Ovary (tissue), 9 donors: ENCODE measurements around the gene COA6. TPM values are rescaled to one million over a fixed set of nuclear protein-coding genes. Genes with fewer than 3 reads are reported as not detected.

ENCODE experiments used
- DNase-seq, 5 donors: peaks; one replicate each; pipeline ENCODE4 v3.0.0-alpha.2; 2019 to 2020
- H3K27ac ChIP-seq, 2 donors: fragments of 200-600 bp; one replicate each; pipeline versions ENCODE4 v1.5.1 to v1.8.0; 2019 to 2022
- H3K27me3 ChIP-seq: fragments of 200-600 bp; one replicate; pipeline ENCODE4 v1.8.0; 2022
- H3K36me3 ChIP-seq: fragments of 200-600 bp; sonication (generic); one replicate; pipeline ENCODE4 v1.5.1; 2019
- H3K4me1 ChIP-seq: one replicate; pipeline ENCODE4 v1.8.1; 2013; ENCODE audit warnings: mild to moderate bottlenecking, moderate library complexity; ENCODE audit not compliant: insufficient read depth
- H3K4me3 ChIP-seq: fragments of 200-600 bp; sonication (generic); one replicate; pipeline ENCODE4 v1.5.1; 2017
- H3K9me3 ChIP-seq, 2 donors: fragments of 200-600 bp in 1 of 2; sonication (generic) in 1 of 2; one replicate each; pipeline versions ENCODE4 v1.5.1 to v1.8.1; 2013 to 2019; ENCODE audit warnings: mild to moderate bottlenecking in 1 of 2, moderate library complexity in 1 of 2
- CTCF ChIP-seq, 3 donors: fragments of 450-650 bp in 2 of 3; fragments of 200-600 bp in 1 of 3; IDR thresholded peaks; one replicate each; pipeline versions ENCODE4 v1.5.1 to v1.8.0; 2016 to 2022; ENCODE audit warnings: antibody characterized with exemption in 3 of 3, mild to moderate bottlenecking in 1 of 3
- EP300 ChIP-seq: sonication (generic); formaldehyde crosslinking; IDR thresholded peaks from one replicate; pipeline ENCODE4 v1.6.1; 2017; ENCODE audit warnings: antibody characterized with exemption
- POLR2A ChIP-seq: fragments of 450-650 bp; IDR thresholded peaks from one replicate; pipeline ENCODE4 v1.6.1; 2017; ENCODE audit warnings: antibody characterized with exemption, mild to moderate bottlenecking, moderate library complexity
- WGBS, 3 donors: extraction: QIAGEN DNeasy Blood & Tissue Kit in 1 of 3; methylation state at CpG; one replicate each; pipeline versions ENCODE4 v1.1.5 to v1.1.7; 2013 to 2017; 5-methylcytosine and 5-hydroxymethylcytosine counted together
- intact Hi-C, 4 donors: fragments of 100-400 bp; cut with DNase I; formaldehyde crosslinking; loops; one replicate each; pipeline versions ENCODE4 v1.11.0 to v1.15.1; 2022 to 2023
- polyA plus RNA-seq, 2 donors: library from polyadenylated mRNA; stranded (reverse); fragments of 200-250 nt in 1 of 2; fragments of 350-450 nt in 1 of 2; fragmentation: Illumina TruSeq in 1 of 2; extraction: RNeasy Lipid Tissue Mini Kit (QIAGEN cat#74804) in 1 of 2; gene quantifications; one replicate each; pipeline ENCODE4 v1.2.3, GENCODE V29; 2013 to 2014
- total RNA-seq, 7 donors: library from RNA; depleted of rRNA in 2 of 7; stranded (reverse); fragments of >200 nt in 2 of 7; fragmentation: NEBNext Ultra II Directional in 3 of 7; extraction: Animal tissue kit (Norgen Biotek cat#: 25700) in 3 of 7; gene quantifications; one replicate each; pipeline versions ENCODE4 v1.1.0 to v1.2.4, GENCODE V29; 2016 to 2023
- donor health status: DM: no; HTN: no; CAD: no; lungs with moderate emphysema.
- donor health status: DM: no; HTN: no; CAD: no.
- donor health status: Bipolar disorder and iron deficiency.
- donor health status: DM: yes; HTN: yes; CAD: no.
- donor health status: DM: no; HTN: no; CAD: no.
- donor health status: DM: yes; HTN: yes; CAD: no.

Gene COA6
- total and polyA plus RNA-seq, 9 donors, result 12.8 to 28.3 (median 17.6) TPM

GRCh38 chr1:234409328-234409727, 36.1 kb downstream of the COA6 start:
- no peak for DNase-seq
- WGBS, 3 donors, result 80 to 85% (median 83%) methylated on average over 5 of the region's 5 CpGs
- Histone ChIP-seq H3K36me3 (no peaks in the 10 kb centered on the region), H3K9me3 (no peaks in the 10 kb centered on the region), H3K27me3 (no peaks in the 10 kb centered on the region), H3K27ac (no peak overlapping the region), H3K4me3 (no peak overlapping the region), H3K4me1 (no peaks in the 10 kb centered on the region)
- no peak for TF ChIP-seq CTCF (IDR thresholded peaks at IDR 0.05)
- no peak for TF ChIP-seq POLR2A
- no peak for TF ChIP-seq EP300
- intact Hi-C loops, result no loop called here

- Histone ChIP-seq H3K27me3 (no peaks in the 10 kb centered on the region), H3K36me3 (no peaks in the 10 kb centered on the region)
These were observed 39.6 kb downstream of the COA6 start for GRCh38 chr1:234412830-234413229.

GRCh38 chr1:234413485-234413884, 40.2 kb downstream of the COA6 start:
- Histone ChIP-seq H3K4me3 (no peak overlapping the region), H3K4me1 (no peaks in the 10 kb centered on the region), H3K27me3 (no peaks in the 10 kb centered on the region), H3K27ac (no peak overlapping the region), H3K9me3 (no peaks in the 10 kb centered on the region), H3K36me3 (no peaks in the 10 kb centered on the region)
- WGBS, 3 donors, result 95 to 97% (median 96%) methylated on average over 9 of the region's 9 CpGs
- intact Hi-C loops, result no loop called here
- no peak for TF ChIP-seq EP300
- TF ChIP-seq CTCF (IDR thresholded peaks at IDR 0.05), result no peak
- no peak for TF ChIP-seq POLR2A
- DNase-seq, result no peak

More at GRCh38 chr1:234412830-234413229, 39.6 kb downstream of the COA6 start:
- DNase-seq, result no peak
- intact Hi-C loops, result no loop called here
- H3K27ac ChIP-seq, result no peak overlapping the region
- TF ChIP-seq CTCF (IDR thresholded peaks at IDR 0.05), result no peak
- TF ChIP-seq EP300, result no peak
- TF ChIP-seq POLR2A, result no peak
- no peak overlapping the region for H3K4me3 ChIP-seq
- 92 to 93% (median 93%) methylated on average over 11 of the region's 11 CpGs for WGBS, 3 donors
- no peaks in the 10 kb centered on the region for H3K9me3 ChIP-seq
- H3K4me1 ChIP-seq, result no peaks in the 10 kb centered on the region

- Histone ChIP-seq H3K4me1 (no peaks in the 10 kb centered on the region), H3K27me3 (no peaks in the 10 kb centered on the region), H3K9me3 (no peaks in the 10 kb centered on the region), H3K27ac (no peak overlapping the region), H3K36me3 (no peaks in the 10 kb centered on the region), H3K4me3 (no peak overlapping the region)
- WGBS, 3 donors, result 76 to 84% (median 84%) methylated on average over 4 of the region's 4 CpGs
- intact Hi-C loops, result no loop called here
- no peak for DNase-seq
- TF ChIP-seq CTCF (IDR thresholded peaks at IDR 0.05) (no peak), POLR2A (no peak), EP300 (no peak)
These were observed 40.7 kb downstream of the COA6 start for GRCh38 chr1:234413990-234414389.
